LNCaP clone FGC (cell line): ENCODE data around the gene MUS81.
A peak's percentile ranks its signal among the peaks of the same experiment; 100 is the strongest.
"Not testable (repeated sequence)": the region's sequence is repeated elsewhere in the genome, so short reads cannot be mapped to it uniquely, and the experiment has no call there.

ENCODE experiments used
- DNase-seq: peaks from one replicate; pipeline ENCODE4 v3.0.0-alpha.2; 2011; ENCODE audit warnings: low read depth
- H3K4me3 ChIP-seq: 2 replicates; pipeline ENCODE4 v1.5.1; 2011; ENCODE audit warnings: mild to moderate bottlenecking, low read depth, low read length, control low read depth
- TF ChIP-seq, protein P1 (sequence below): IDR thresholded peaks from 2 replicates; pipeline ENCODE4 v1.5.1; 2012; ENCODE audit warnings: mild to moderate bottlenecking; ENCODE audit not compliant: control insufficient read depth, insufficient read depth; ENCODE audit errors: extremely low read depth

MUS81 gene

DNA sequence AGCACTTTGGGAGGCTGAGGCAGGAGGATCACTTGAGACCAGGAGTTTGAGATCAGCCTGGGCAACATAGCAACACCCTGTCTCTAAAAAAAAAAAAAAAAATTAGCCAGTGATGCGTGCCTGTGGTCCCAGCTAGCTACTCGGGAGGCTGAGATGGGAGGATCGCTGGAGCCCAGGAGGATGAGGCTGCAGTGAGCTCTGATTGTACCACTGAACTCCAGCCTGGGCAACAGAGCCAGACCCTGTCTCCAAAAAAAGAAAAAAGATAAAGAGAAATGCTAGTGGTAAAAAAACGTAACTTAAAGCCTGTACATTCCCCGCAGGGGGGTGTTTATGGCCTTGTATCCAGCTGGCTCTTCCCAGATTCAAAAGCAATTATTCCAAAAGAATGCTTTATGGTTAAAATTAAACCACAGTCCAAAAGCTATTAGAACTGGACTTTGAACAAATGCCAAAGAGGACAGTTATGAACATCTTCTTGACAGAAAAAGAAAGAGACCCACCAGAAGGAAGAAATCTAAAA is 42.9 kb upstream of the MUS81 start:
- peak overlapping the region; percentile 63 for H3K4me3 ChIP-seq
- TF ChIP-seq, protein P1, sequence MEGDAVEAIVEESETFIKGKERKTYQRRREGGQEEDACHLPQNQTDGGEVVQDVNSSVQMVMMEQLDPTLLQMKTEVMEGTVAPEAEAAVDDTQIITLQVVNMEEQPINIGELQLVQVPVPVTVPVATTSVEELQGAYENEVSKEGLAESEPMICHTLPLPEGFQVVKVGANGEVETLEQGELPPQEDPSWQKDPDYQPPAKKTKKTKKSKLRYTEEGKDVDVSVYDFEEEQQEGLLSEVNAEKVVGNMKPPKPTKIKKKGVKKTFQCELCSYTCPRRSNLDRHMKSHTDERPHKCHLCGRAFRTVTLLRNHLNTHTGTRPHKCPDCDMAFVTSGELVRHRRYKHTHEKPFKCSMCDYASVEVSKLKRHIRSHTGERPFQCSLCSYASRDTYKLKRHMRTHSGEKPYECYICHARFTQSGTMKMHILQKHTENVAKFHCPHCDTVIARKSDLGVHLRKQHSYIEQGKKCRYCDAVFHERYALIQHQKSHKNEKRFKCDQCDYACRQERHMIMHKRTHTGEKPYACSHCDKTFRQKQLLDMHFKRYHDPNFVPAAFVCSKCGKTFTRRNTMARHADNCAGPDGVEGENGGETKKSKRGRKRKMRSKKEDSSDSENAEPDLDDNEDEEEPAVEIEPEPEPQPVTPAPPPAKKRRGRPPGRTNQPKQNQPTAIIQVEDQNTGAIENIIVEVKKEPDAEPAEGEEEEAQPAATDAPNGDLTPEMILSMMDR, result no peak
- no peak for DNase-seq

DNA sequence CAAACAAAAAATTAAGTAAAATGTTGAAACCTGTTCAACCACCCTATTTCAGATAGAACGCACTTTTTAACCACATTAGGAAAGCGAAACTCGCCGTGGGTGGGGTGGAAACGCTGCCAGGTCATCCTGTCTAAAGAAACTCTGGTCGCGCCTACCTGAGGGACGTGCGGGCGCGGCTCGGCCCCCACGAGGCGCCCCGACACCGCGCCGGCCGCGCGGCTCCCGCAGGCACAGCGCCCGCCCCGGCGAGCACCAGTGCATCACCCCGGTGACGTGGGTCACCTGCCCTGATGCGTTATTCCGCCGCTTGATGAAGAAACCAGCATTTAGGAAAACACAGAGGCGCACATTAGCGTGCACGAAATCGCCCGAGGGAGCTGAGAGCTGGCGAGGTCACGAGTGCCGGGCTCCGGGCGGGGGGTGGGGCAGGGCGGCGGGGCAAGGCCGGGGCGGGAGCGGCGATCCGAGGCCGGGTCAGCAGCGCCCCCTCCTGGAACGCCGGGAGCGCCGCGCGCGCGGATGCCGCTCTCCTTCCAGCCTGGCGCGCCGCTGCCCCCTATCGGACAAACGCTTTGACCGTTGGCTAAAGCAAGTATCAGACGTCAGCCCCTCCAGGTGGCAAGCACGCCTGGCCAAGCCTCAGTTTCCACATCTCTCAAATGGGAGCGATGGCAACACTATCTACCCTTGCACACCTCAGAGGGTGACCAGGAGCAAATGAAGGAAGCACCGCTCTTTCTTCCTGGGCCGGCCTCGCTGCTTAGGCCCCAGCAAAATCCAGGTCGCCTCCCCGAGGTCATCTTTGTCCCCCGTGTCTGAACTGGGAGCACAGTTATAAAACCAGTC is 42.2 kb upstream of the MUS81 start:
- peak; percentile 32 for DNase-seq
- peak overlapping the region; percentile 63 for H3K4me3 ChIP-seq
- TF ChIP-seq, protein P1, result peak; percentile 100

DNA sequence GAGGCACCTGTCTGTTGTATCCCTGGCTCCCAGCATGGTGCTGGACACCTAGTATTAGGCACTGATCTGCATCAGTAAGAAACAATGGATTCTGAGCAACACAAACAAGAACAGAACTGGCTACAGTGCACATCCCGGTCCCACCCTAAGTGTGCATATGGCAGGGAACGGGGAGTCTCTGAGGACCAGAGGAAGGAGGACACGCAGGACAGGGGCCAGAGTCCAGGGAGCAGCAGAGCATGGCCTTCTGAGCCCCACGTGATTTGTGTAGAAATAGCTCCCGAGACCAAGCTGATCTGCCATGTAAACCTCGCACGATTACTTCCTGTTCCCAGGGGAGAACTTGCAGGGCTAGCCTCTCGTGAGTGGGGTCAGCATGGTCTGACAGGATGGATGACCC is 39.1 kb upstream of the MUS81 start:
- no peak for DNase-seq
- TF ChIP-seq, protein P1, result no peak
- H3K4me3 ChIP-seq, result no peak overlapping the region

DNA sequence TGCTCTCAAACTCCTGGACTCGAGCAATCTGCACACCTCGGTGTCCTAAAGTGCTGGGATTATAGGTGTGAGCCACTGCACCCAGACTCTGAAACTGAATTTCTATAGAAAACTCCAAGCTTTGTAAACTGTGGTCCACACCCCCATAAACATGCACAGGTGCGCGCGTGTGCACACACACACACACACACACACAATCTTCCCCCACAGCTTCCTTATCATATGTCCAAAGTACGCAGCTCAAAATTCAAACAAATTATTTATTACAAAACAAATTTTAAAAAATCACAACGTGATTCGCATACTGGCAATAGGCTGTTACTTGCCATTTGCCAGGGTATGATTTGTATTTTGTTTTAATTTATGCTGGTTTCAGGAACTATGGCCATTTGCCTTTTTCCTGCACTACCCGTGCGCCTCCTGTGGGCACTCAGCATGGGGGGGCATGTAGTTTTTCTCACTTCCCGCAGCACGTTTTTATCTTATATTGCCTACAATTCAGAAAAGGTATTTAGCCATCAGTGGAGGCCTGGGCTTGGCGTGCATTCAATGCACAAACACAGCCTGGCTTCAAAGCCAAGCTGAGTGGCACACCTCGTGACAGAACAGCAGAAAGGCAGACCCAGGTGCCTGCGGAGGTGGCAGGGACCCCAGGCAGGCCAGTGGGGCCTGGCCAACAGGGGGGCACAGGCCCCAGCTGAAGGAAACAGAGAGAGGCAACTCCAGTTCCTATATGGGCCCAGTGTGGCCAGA is 37.3 kb upstream of the MUS81 start:
- TF ChIP-seq, protein P1, result no peak
- no peak overlapping the region for H3K4me3 ChIP-seq
- DNase-seq, result peak; percentile 35

DNA sequence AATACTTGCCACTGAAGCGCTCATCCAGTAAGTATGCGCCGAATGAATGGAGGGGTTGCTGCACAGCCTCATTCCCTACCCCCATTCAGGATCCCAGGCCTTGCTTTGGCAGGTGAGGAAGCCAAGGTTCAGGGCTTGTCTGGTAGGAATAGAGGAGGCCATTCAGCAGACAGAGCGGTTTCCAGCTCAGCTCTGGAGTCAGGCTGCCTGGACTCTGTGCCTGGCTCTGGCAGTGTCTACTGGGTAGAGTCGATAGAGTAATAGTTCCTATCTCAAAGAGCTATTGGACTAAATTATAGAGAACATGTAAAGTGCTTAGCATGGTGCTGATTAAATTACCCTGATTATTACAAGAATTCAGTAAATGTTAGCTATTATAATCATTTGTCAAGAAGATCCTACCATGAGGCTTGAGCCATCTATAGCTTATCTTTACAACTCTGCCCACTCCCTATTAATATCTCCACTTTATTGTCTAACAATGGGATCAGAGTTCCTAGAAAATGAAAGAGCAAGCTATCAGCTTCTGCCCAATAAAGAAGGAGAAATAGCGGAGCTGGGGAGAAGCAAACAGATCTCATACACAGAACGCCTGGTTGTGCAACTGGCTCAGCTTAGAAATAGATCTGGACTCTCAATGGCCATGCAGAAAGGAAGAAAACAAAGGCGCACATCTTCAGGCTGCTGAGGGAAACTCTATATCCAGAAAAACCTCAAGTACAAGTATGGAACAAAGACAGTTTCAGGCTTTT is 33.1 kb upstream of the MUS81 start:
- TF ChIP-seq, protein P1, result no peak
- no peak for DNase-seq
- H3K4me3 ChIP-seq, result no peak overlapping the region

DNA sequence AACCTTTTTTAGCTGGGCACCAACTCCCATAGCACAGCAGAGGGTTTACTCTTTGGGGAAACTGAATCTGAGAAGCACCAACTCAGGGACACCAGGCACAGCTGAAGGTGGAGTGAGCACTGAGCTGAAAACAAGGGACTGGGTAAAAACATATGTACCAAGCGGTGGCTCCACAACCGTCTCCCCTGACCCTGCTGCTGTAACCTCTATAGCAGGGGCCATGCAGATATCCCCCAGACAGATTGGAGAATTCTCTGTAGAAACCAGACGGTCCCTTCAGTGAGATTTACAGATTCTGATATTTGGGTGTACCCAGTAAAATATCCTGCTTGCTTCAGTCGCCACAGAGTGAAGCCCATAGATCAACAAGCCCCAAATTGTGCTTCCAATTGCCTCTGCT is 30.8 kb upstream of the MUS81 start:
- DNase-seq, result no peak
- H3K4me3 ChIP-seq, result no peak overlapping the region
- TF ChIP-seq, protein P1, result no peak

DNA sequence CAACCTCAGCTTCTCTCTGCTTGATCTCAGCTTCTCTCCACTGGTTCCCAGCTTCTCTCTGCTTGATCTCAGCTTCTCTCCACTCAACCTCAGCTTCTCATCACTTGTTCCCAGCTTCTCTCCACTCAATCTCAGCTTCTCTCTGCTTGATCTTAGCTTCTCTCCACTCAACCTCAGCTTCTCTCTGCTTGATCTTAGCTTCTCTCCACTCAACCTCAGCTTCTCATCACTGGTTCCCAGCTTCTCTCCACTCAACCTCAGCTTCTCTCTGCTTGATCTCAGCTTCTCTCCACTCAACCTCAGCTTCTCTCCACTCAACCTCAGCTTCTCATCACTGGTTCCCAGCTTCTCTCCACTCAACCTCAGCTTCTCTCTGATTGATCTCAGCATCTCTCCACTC is 28.0 kb upstream of the MUS81 start:
- not testable (repeated sequence) for DNase-seq, H3K4me3 ChIP-seq
